ENCODE data around the gene TAAR8.

DNA sequence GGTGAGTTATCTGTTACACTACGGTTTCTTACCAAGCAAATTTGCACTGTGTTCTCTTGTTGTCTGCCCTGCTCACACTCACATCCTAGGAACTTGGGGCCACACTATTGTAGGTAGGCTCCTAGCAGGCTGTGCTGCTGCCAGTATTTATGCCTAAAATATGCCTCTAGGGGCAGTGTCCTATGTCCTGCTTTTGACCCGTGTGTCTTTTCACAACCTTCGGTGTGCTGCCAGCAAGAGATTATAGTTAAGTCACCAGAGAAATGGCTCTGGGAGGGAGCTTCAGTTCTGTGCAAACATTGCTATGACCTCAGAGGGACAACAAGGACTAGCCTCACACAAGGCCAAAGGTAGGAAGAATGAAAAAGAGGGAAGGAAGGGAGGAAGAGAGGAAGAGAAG lies 46.0 kb downstream of the TAAR8 start:
- TF ChIP-seq, protein P1, sequence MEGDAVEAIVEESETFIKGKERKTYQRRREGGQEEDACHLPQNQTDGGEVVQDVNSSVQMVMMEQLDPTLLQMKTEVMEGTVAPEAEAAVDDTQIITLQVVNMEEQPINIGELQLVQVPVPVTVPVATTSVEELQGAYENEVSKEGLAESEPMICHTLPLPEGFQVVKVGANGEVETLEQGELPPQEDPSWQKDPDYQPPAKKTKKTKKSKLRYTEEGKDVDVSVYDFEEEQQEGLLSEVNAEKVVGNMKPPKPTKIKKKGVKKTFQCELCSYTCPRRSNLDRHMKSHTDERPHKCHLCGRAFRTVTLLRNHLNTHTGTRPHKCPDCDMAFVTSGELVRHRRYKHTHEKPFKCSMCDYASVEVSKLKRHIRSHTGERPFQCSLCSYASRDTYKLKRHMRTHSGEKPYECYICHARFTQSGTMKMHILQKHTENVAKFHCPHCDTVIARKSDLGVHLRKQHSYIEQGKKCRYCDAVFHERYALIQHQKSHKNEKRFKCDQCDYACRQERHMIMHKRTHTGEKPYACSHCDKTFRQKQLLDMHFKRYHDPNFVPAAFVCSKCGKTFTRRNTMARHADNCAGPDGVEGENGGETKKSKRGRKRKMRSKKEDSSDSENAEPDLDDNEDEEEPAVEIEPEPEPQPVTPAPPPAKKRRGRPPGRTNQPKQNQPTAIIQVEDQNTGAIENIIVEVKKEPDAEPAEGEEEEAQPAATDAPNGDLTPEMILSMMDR (conservative IDR thresholded peaks at IDR 0.05; ENCODE audit: low read depth, low read length): peak; percentile 52
- TF ChIP-seq EZH2 (IDR thresholded peaks at IDR 0.05; ENCODE audit: low read length, unreplicated experiment) (no peak), EZH2phosphoT487 (IDR thresholded peaks at IDR 0.05; ENCODE audit: borderline replicate concordance, low read length) (no peak)

All from PC-3 (cell line).